ENCODE measurements around the gene PPP4R2. TPM values are rescaled to one million over a fixed set of nuclear protein-coding genes. Genes with fewer than 3 reads are reported as not detected.

The PPP4R2 gene
- total RNA-seq, 1 donor from 2014 or later = 100 TPM

- no peak overlapping the region for H3K27ac Mint-ChIP-seq
- H3K36me3 Mint-ChIP-seq = peaks cover 15% of the 10 kb centered on the region
- TF ChIP-seq CTCF (conservative IDR thresholded peaks at IDR 0.05) = no peak
- H3K4me1 Mint-ChIP-seq (ENCODE audit: unreplicated experiment) = peaks cover 36% of the 10 kb centered on the region
- H3K27me3 Mint-ChIP-seq = no peaks in the 10 kb centered on the region
- no peak for DNase-seq (ENCODE audit: extremely low spot score, unreplicated experiment)
- no peak overlapping the region for H3K4me3 Mint-ChIP-seq
- H3K9me3 Mint-ChIP-seq = no peaks in the 10 kb centered on the region
Measured at GRCh38 chr3:73036694-73037591, 40.3 kb downstream of the PPP4R2 start.

GRCh38 chr3:73041537-73041936, 44.9 kb downstream of the PPP4R2 start:
- Mint-ChIP-seq H3K36me3 (peaks cover 12% of the 10 kb centered on the region), H3K27ac (no peak overlapping the region), H3K4me3 (no peak overlapping the region), H3K4me1 (ENCODE audit: unreplicated experiment) (peaks cover 34% of the 10 kb centered on the region), H3K27me3 (no peaks in the 10 kb centered on the region), H3K9me3 (no peaks in the 10 kb centered on the region)
- no peak for TF ChIP-seq CTCF (conservative IDR thresholded peaks at IDR 0.05)
- no peak for DNase-seq (ENCODE audit: extremely low spot score, unreplicated experiment)

- Mint-ChIP-seq H3K9me3 (no peaks in the 10 kb centered on the region), H3K4me3 (no peak overlapping the region), H3K36me3 (peaks cover 17% of the 10 kb centered on the region), H3K4me1 (ENCODE audit: unreplicated experiment) (peaks cover 25% of the 10 kb centered on the region), H3K27me3 (no peaks in the 10 kb centered on the region), H3K27ac (no peak overlapping the region)
- no peak for TF ChIP-seq CTCF (conservative IDR thresholded peaks at IDR 0.05)
- DNase-seq (ENCODE audit: extremely low spot score, unreplicated experiment) = no peak
Measured at GRCh38 chr3:73043414-73043813, 46.8 kb downstream of the PPP4R2 start.

GRCh38 chr3:73045391-73045790, 48.8 kb downstream of the PPP4R2 start:
- no peak for TF ChIP-seq CTCF (conservative IDR thresholded peaks at IDR 0.05)
- H3K27ac Mint-ChIP-seq = no peak overlapping the region
- peaks cover 25% of the 10 kb centered on the region for H3K4me1 Mint-ChIP-seq (ENCODE audit: unreplicated experiment)
- no peak overlapping the region for H3K4me3 Mint-ChIP-seq
- no peaks in the 10 kb centered on the region for H3K27me3 Mint-ChIP-seq
- no peak for DNase-seq (ENCODE audit: extremely low spot score, unreplicated experiment)
- H3K36me3 Mint-ChIP-seq = peaks cover 22% of the 10 kb centered on the region
- no peaks in the 10 kb centered on the region for H3K9me3 Mint-ChIP-seq

GRCh38 chr3:73046195-73046594, 49.6 kb downstream of the PPP4R2 start:
- H3K4me3 Mint-ChIP-seq = no peak overlapping the region
- peaks cover 25% of the 10 kb centered on the region for H3K4me1 Mint-ChIP-seq (ENCODE audit: unreplicated experiment)
- H3K9me3 Mint-ChIP-seq = no peaks in the 10 kb centered on the region

More at GRCh38 chr3:73046195-73046594, 49.6 kb downstream of the PPP4R2 start:
- no peak for DNase-seq (ENCODE audit: extremely low spot score, unreplicated experiment)
- Mint-ChIP-seq H3K27ac (peak overlapping the region; percentile 6), H3K36me3 (peaks cover 27% of the 10 kb centered on the region), H3K27me3 (no peaks in the 10 kb centered on the region)
- TF ChIP-seq CTCF (conservative IDR thresholded peaks at IDR 0.05) = no peak
